ENCODE results near the gene ERG28.

GRCh38 chr14:75604979-75605851 is 55.5 kb downstream of the ERG28 start:
- TF ChIP-seq, protein P1, sequence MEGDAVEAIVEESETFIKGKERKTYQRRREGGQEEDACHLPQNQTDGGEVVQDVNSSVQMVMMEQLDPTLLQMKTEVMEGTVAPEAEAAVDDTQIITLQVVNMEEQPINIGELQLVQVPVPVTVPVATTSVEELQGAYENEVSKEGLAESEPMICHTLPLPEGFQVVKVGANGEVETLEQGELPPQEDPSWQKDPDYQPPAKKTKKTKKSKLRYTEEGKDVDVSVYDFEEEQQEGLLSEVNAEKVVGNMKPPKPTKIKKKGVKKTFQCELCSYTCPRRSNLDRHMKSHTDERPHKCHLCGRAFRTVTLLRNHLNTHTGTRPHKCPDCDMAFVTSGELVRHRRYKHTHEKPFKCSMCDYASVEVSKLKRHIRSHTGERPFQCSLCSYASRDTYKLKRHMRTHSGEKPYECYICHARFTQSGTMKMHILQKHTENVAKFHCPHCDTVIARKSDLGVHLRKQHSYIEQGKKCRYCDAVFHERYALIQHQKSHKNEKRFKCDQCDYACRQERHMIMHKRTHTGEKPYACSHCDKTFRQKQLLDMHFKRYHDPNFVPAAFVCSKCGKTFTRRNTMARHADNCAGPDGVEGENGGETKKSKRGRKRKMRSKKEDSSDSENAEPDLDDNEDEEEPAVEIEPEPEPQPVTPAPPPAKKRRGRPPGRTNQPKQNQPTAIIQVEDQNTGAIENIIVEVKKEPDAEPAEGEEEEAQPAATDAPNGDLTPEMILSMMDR (IDR thresholded peaks at IDR 0.05): no peak
- TF ChIP-seq ZFX (IDR thresholded peaks at IDR 0.05; ENCODE audit: borderline replicate concordance): no peak
